Hepatocyte (in vitro differentiated cells): ENCODE results near the gene TUG1. TPM values are rescaled to one million over a fixed set of nuclear protein-coding genes. Genes with fewer than 3 reads are reported as not detected.
A peak's percentile ranks its signal among the peaks of the same experiment; 100 is the strongest.

Source experiments
- DNase-seq: peaks from one replicate; pipeline ENCODE4 v3.0.0-alpha.2; 2016; ENCODE audit warnings: low spot score
- H2AFZ ChIP-seq: fragments of 200-600 bp; sonication (generic); 2 replicates; pipeline ENCODE4 v1.6.0; 2016; ENCODE audit warnings: antibody characterized with exemption, mild to moderate bottlenecking
- H3K27ac ChIP-seq: fragments of 200-600 bp; sonication (generic); 2 replicates; pipeline ENCODE4 v1.5.1; 2016; ENCODE audit warnings: mild to moderate bottlenecking
- H3K27me3 ChIP-seq: fragments of 200-600 bp; sonication (generic); 2 replicates; pipeline ENCODE4 v1.6.1; 2016
- H3K36me3 ChIP-seq: fragments of 200-600 bp; sonication (generic); replicated peaks from 2 replicates; pipeline ENCODE4 v1.5.1; 2016; ENCODE audit warnings: low read depth; ENCODE audit not compliant: insufficient read depth
- H3K4me1 ChIP-seq: fragments of 200-600 bp; sonication (generic); 2 replicates; pipeline ENCODE4 v1.5.1; 2016; ENCODE audit warnings: mild to moderate bottlenecking, moderate library complexity; ENCODE audit not compliant: insufficient read depth
- H3K4me2 ChIP-seq: fragments of 200-600 bp; sonication (generic); 2 replicates; pipeline ENCODE4 v1.6.0; 2016
- H3K4me3 ChIP-seq: fragments of 200-600 bp; sonication (generic); 2 replicates; pipeline ENCODE4 v1.5.1; 2016; ENCODE audit warnings: mild to moderate bottlenecking
- H3K79me2 ChIP-seq: fragments of 200-600 bp; sonication (generic); 2 replicates; pipeline ENCODE4 v1.6.0; 2017; ENCODE audit warnings: mild to moderate bottlenecking
- H3K9me2 ChIP-seq: fragments of 200-600 bp; sonication (generic); replicated peaks from 2 replicates; pipeline ENCODE4 v1.6.0; 2017; ENCODE audit warnings: mild to moderate bottlenecking; ENCODE audit not compliant: insufficient read depth
- H3K9me3 ChIP-seq: fragments of 200-600 bp; sonication (generic); 2 replicates; pipeline ENCODE4 v1.5.1; 2016; ENCODE audit warnings: low read depth, mild to moderate bottlenecking
- H4K20me1 ChIP-seq: fragments of 200-600 bp; sonication (generic); 2 replicates; pipeline ENCODE4 v1.6.0; 2016; ENCODE audit warnings: mild to moderate bottlenecking; ENCODE audit not compliant: insufficient read depth, poor library complexity, severe bottlenecking
- EZH2 ChIP-seq: fragments of 200-600 bp; sonication (generic); IDR thresholded peaks from 2 replicates; pipeline ENCODE4 v1.6.1; 2016; ENCODE audit warnings: antibody characterized with exemption, mild to moderate bottlenecking, borderline replicate concordance
- EZH2phosphoT487 ChIP-seq: fragments of 200-600 bp; sonication (generic); IDR thresholded peaks from one replicate; pipeline ENCODE4 v1.6.1; 2018; ENCODE audit warnings: antibody characterized with exemption, mild to moderate bottlenecking, low read depth, moderate library complexity; ENCODE audit not compliant: unreplicated experiment, severe bottlenecking
- WGBS: methylation state at CpG from one replicate; pipeline ENCODE4 v1.1.6; 2016; ENCODE audit warnings: low lambda C conversion rate; ENCODE audit errors: missing lambda C conversion rate; 5-methylcytosine and 5-hydroxymethylcytosine counted together
- polyA plus RNA-seq: library from polyadenylated mRNA; unstranded; fragments of >200 nt; fragmentation: Nextera tagmentation; extraction: Ambion mirVana; gene quantifications from 2 replicates; pipeline ENCODE4 v1.2.1, GENCODE V29; 2016
- total RNA-seq: library from RNA; depleted of rRNA; stranded (reverse); fragments of >200 nt; gene quantifications from 2 replicates; pipeline ENCODE4 v1.2.3, GENCODE V29; 2014
- TF ChIP-seq, protein P1 (sequence below): fragments of 200-600 bp; sonication (generic); IDR thresholded peaks from 2 replicates; pipeline ENCODE4 v1.5.1; 2016; ENCODE audit warnings: antibody characterized with exemption, mild to moderate bottlenecking; ENCODE audit not compliant: poor library complexity

Gene TUG1
- 99.3 and 109 TPM in 2 replicates for total RNA-seq
- polyA plus RNA-seq: 33.9 and 39.1 TPM in 2 replicates

DNA sequence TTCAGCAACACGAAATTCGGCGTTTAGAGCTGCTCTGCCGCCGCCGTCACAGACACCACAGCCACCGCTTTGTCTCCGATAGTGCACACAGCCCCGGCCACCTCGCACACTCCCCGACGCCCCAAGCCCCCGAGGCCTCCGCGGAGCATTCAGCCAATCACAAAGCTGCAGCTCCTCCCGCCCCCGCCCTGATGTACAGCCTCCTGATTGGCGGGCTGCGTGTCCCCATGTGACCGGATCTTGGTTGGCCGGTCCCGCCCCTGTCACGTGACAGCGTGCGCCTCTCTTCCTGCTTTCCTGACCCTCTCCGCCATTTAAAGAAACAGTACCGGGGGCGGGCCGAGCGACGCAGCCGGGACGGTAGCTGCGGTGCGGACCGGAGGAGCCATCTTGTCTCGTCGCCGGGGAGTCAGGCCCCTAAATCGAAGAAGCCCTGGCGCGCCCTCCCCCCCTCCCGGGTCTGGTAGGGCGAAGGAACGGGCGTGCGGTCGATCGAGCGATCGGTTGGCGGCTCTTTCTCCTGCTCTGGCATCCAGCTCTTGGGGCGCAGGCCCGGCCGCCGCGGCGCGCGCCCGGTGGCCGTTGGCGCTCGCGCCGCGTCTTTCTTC, at the start of gene TUG1:
TUG1 (plus strand) TSS at position 342 of the 608 bp plus-strand sequence.
- H3K9me3 ChIP-seq: peaks cover 22% of the 10 kb centered on the region
- peak within 1 kb of the TSS; percentile 78 for H3K4me3 ChIP-seq
- DNase-seq: peak; percentile 99
- peaks cover 16% of the 10 kb centered on the region for H3K36me3 ChIP-seq
- H2AFZ ChIP-seq: peak within 1 kb of the TSS; percentile 74
- peaks cover 17% of the 10 kb centered on the region for H3K4me1 ChIP-seq
- peak within 1 kb of the TSS; percentile 99 for H3K27ac ChIP-seq
- H3K79me2 ChIP-seq: peaks cover 90% of the 10 kb centered on the region
- no peaks in the 10 kb centered on the region for H3K9me2 ChIP-seq
- H3K27me3 ChIP-seq: no peaks in the 10 kb centered on the region
- H3K4me2 ChIP-seq: peak within 1 kb of the TSS; percentile 90
- no peak for TF ChIP-seq EZH2phosphoT487
- no peak for TF ChIP-seq EZH2
- H4K20me1 ChIP-seq: peaks cover 11% of the 10 kb centered on the region
- under 1% methylated on average over 32 of the region's 67 CpGs for WGBS

GRCh38 chr22:30919973-30920372, 49.1 kb upstream of the TUG1 start:
- WGBS: 83% methylated on average over 7 of the region's 7 CpGs
- Histone ChIP-seq H3K36me3 (no peaks in the 10 kb centered on the region), H4K20me1 (no peaks in the 10 kb centered on the region), H3K27me3 (no peaks in the 10 kb centered on the region), H3K4me3 (no peak overlapping the region), H3K4me2 (no peak overlapping the region), H3K79me2 (no peaks in the 10 kb centered on the region), H2AFZ (no peak overlapping the region), H3K9me3 (no peaks in the 10 kb centered on the region), H3K4me1 (no peaks in the 10 kb centered on the region), H3K9me2 (no peaks in the 10 kb centered on the region), H3K27ac (no peak overlapping the region)
- TF ChIP-seq, protein P1, sequence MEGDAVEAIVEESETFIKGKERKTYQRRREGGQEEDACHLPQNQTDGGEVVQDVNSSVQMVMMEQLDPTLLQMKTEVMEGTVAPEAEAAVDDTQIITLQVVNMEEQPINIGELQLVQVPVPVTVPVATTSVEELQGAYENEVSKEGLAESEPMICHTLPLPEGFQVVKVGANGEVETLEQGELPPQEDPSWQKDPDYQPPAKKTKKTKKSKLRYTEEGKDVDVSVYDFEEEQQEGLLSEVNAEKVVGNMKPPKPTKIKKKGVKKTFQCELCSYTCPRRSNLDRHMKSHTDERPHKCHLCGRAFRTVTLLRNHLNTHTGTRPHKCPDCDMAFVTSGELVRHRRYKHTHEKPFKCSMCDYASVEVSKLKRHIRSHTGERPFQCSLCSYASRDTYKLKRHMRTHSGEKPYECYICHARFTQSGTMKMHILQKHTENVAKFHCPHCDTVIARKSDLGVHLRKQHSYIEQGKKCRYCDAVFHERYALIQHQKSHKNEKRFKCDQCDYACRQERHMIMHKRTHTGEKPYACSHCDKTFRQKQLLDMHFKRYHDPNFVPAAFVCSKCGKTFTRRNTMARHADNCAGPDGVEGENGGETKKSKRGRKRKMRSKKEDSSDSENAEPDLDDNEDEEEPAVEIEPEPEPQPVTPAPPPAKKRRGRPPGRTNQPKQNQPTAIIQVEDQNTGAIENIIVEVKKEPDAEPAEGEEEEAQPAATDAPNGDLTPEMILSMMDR: no peak
- TF ChIP-seq EZH2phosphoT487 (no peak), EZH2 (no peak)
- no peak for DNase-seq

- H3K4me1 ChIP-seq: no peaks in the 10 kb centered on the region
- no peak for TF ChIP-seq EZH2
- TF ChIP-seq EZH2phosphoT487: no peak
- TF ChIP-seq, protein P1: peak; percentile 93
- H2AFZ ChIP-seq: no peak overlapping the region
- H3K27me3 ChIP-seq: no peaks in the 10 kb centered on the region
- H3K27ac ChIP-seq: no peak overlapping the region
- DNase-seq: peak; percentile 82
- no peaks in the 10 kb centered on the region for H3K9me3 ChIP-seq
- H3K4me3 ChIP-seq: no peak overlapping the region
- H3K79me2 ChIP-seq: no peaks in the 10 kb centered on the region
- H3K4me2 ChIP-seq: no peak overlapping the region
- no peaks in the 10 kb centered on the region for H4K20me1 ChIP-seq
- WGBS: 6% methylated on average over 9 of the region's 9 CpGs
- H3K36me3 ChIP-seq: no peaks in the 10 kb centered on the region
- no peaks in the 10 kb centered on the region for H3K9me2 ChIP-seq
Measured at GRCh38 chr22:30920407-30920806, 48.7 kb upstream of the TUG1 start.

- no peak for DNase-seq
- TF ChIP-seq EZH2 (no peak), EZH2phosphoT487 (no peak)
- TF ChIP-seq, protein P1: no peak
- 92% methylated on average over 6 of the region's 6 CpGs for WGBS
- Histone ChIP-seq H3K9me3 (no peaks in the 10 kb centered on the region), H3K4me3 (no peak overlapping the region), H4K20me1 (no peaks in the 10 kb centered on the region), H3K36me3 (no peaks in the 10 kb centered on the region), H2AFZ (no peak overlapping the region), H3K27ac (no peak overlapping the region), H3K9me2 (no peaks in the 10 kb centered on the region), H3K79me2 (no peaks in the 10 kb centered on the region), H3K4me2 (peak overlapping the region; percentile 0), H3K4me1 (no peaks in the 10 kb centered on the region), H3K27me3 (no peaks in the 10 kb centered on the region)
Measured at GRCh38 chr22:30921108-30921507, 48.0 kb upstream of the TUG1 start.
